ENCODE measurements around the gene NF2. TPM values are rescaled to one million over a fixed set of nuclear protein-coding genes. Genes with fewer than 3 reads are reported as not detected.

The NF2 gene
- total RNA-seq, 1 experiment from 2014 or later: 190 TPM

DNA sequence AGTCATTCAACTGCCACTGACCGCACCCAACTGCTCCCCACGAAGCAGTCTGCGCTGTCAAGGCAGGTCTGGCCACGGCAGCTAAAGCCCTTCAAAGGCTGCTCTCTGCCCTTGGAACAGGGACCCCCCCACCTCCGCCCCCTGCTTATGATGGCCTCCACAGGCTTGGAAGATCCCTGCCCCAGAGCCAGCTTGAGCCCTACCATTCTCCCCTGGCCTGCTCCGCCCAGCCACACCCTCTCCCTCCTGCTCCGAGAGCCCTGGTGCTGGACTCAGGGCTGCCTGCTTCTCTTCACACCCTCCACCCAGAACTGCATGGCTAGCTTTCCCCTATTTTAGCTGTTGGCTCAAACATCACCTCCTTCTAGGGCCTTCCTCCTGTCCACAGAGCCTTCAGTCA is 144.4 kb downstream of the NF2 start:
- no peaks in the 10 kb centered on the region for H3K4me1 ChIP-seq (ENCODE audit: control insufficient read depth, insufficient read depth, low read length)
- DNase-seq (ENCODE audit: low read depth, low spot score) (no peak), ATAC-seq (no peak)
- TF ChIP-seq POLR2AphosphoS5 (IDR thresholded peaks at IDR 0.05; ENCODE audit: low read depth, low read length): no peak
- TF ChIP-seq SIN3A (IDR thresholded peaks at IDR 0.05; ENCODE audit: borderline replicate concordance, insufficient read depth, low read depth, low read length): no peak
- TF ChIP-seq TCF7L2 (IDR thresholded peaks at IDR 0.05; ENCODE audit: low read depth, low read length): no peak
- TF ChIP-seq, protein P1, sequence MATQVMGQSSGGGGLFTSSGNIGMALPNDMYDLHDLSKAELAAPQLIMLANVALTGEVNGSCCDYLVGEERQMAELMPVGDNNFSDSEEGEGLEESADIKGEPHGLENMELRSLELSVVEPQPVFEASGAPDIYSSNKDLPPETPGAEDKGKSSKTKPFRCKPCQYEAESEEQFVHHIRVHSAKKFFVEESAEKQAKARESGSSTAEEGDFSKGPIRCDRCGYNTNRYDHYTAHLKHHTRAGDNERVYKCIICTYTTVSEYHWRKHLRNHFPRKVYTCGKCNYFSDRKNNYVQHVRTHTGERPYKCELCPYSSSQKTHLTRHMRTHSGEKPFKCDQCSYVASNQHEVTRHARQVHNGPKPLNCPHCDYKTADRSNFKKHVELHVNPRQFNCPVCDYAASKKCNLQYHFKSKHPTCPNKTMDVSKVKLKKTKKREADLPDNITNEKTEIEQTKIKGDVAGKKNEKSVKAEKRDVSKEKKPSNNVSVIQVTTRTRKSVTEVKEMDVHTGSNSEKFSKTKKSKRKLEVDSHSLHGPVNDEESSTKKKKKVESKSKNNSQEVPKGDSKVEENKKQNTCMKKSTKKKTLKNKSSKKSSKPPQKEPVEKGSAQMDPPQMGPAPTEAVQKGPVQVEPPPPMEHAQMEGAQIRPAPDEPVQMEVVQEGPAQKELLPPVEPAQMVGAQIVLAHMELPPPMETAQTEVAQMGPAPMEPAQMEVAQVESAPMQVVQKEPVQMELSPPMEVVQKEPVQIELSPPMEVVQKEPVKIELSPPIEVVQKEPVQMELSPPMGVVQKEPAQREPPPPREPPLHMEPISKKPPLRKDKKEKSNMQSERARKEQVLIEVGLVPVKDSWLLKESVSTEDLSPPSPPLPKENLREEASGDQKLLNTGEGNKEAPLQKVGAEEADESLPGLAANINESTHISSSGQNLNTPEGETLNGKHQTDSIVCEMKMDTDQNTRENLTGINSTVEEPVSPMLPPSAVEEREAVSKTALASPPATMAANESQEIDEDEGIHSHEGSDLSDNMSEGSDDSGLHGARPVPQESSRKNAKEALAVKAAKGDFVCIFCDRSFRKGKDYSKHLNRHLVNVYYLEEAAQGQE (IDR thresholded peaks at IDR 0.05; ENCODE audit: insufficient read depth in 1 of 2, low read depth in 2 of 2, low read length in 1 of 2): no peak
- intact Hi-C loops (cut with micrococcal nuclease; ENCODE audit: unreplicated experiment): no loop called here
- no peaks in the 10 kb centered on the region for H3K27me3 ChIP-seq (ENCODE audit: control insufficient read depth, insufficient read depth, low read length)
- no peaks in the 10 kb centered on the region for H3K9me3 ChIP-seq (ENCODE audit: control insufficient read depth, insufficient read depth, low read depth, low read length)
- in situ Hi-C loops (cut with HindIII; ENCODE audit: low pct_unique_long_range_greater_than_20kb, low sequenced_read_pairs): no loop called here
- H3K4me3 ChIP-seq (ENCODE audit: low read depth in 2 of 2, low read length in 2 of 2): no peak overlapping the region
- no peaks in the 10 kb centered on the region for H3K36me3 ChIP-seq (ENCODE audit: control insufficient read depth, insufficient read depth, low read length)
- POLR2A ChIA-PET: no interaction called here
- no TSS peak for BruUV-seq (replicated peaks)
- H3K27ac ChIP-seq (ENCODE audit: low read length): no peak overlapping the region
- CTCF ChIA-PET: no interaction called here

Other genes starting within 250 kb of the NF2 start
- 48.6 TPM for gene AP1B1, start 215.1 kb upstream of the NF2 start, total RNA-seq (2021; ENCODE audit: unreplicated experiment)
- not detected for gene RFPL1, start 165.1 kb upstream of the NF2 start, total RNA-seq (2021; ENCODE audit: unreplicated experiment)
- gene NEFH, start 123.4 kb upstream of the NF2 start, total RNA-seq (2021; ENCODE audit: unreplicated experiment): 0.08 TPM
- 74.4 TPM for gene THOC5, start 49.9 kb upstream of the NF2 start, total RNA-seq (2021; ENCODE audit: unreplicated experiment)
- gene NIPSNAP1, start 22.5 kb upstream of the NF2 start, total RNA-seq (2021; ENCODE audit: unreplicated experiment): 40.0 TPM
- 2.1 TPM for gene CABP7, start 116.4 kb downstream of the NF2 start, total RNA-seq (2021; ENCODE audit: unreplicated experiment)
- 22.4 TPM for gene ZMAT5, start 163.4 kb downstream of the NF2 start, total RNA-seq (2021; ENCODE audit: unreplicated experiment)
- 93.7 TPM for gene UQCR10, start 163.7 kb downstream of the NF2 start, total RNA-seq (2021; ENCODE audit: unreplicated experiment)
- 52.0 TPM for gene ASCC2, start 234.6 kb downstream of the NF2 start, total RNA-seq (2021; ENCODE audit: unreplicated experiment)